ENCODE results near the gene RENBP.
A peak's percentile ranks its signal among the peaks of the same experiment; 100 is the strongest.
"Not testable (repeated sequence)": the region's sequence is repeated elsewhere in the genome, so short reads cannot be mapped to it uniquely, and the experiment has no call there.

RENBP gene

DNA sequence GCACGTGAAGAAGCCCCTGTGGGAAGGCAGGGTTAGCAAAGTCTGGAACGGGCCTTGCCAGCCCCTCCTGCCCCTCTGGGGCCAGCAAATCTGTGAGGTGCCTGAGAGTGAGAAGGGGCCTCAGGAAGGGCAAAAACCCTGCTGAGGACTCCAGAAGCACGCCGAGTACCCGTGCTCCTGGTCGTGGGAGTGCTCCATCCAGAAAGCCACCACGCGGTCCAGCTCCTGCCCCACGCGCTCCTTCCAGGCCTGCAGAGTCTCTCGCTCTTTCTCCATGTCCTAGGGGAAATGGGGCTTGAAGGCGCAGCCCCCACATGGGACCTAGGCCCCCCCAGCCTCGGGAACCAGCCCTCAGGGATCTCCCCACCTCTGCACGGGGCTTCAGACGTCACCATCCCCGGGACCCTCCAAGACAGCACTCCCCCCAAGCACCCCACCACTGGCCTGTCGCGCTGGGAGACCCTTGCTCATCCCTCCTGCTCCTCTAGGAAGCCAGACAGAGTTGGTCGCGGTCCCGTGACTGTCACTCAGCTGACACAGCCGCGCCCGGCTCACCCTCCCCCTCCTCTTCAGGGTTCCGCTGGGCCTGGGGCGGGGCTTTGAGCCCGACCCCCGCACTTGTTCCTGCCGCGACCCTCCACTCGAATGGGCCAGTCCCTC, at the start of gene RENBP:
Gene RENBP, minus strand, starts transcription at position 504 of the 660 bp plus-strand sequence. Its CDS starts 33 bp downstream, at position 471.
- DNase-seq: no peak

DNA sequence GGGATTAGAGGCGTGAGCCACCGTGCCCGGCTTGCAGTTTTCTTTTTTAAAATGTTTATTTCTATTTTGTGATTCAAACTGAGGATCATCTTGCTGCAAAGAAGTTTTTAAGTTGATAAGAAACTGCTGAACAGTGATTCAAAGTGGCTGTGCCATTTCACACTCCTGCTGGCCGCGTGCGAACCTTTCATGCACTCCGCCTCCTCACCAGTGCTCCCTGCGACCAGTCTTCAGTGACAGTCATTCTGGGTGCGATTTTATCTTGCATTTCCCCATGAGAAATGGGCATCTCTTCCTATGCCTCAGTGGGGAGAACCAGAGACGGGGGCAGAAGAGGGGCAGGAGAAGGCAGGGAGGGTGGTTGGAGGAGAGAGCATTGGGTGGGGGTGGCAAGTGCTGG, 49.5 kb upstream of the RENBP start:
- DNase-seq: no peak

DNA sequence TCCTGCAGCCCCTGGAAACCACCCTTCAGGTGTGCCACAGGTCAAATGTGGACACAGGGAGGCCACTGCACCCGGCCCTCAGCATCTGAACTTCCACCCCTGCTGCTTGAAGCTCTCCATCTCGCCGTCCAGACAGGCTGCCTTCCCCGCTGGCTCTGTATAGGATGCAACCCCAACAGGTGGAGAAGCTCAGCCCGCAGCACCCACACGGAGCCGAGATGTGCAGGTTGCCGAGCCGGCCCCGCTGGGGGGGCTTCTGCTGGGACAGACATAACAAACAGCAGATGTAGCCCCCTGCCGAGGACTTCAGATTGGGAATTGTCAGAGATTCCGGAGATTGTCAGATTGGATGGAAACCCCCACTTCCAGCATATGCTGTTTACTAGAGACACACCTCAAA, 48.6 kb upstream of the RENBP start:
- peak; percentile 94 for DNase-seq

DNA sequence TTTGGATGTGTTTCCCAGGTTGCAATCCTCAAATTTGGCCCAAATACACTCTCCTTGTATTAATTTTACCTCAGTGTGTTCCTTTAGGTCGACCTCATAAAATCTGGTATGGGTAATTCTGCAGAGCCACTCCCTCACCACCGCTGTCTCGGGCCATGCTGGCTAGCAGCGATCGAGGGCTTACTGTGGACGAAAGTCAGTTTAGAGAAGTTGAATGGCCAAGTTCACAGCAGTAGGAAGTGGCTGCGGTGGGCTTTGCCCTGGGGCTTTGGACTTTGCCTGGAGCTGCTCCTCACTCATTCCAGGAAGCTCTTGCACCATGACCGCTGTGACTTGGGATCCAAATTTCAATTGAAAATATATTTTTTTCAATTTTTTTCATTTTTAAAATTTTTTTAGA, 47.7 kb upstream of the RENBP start:
- DNase-seq: no peak

DNA sequence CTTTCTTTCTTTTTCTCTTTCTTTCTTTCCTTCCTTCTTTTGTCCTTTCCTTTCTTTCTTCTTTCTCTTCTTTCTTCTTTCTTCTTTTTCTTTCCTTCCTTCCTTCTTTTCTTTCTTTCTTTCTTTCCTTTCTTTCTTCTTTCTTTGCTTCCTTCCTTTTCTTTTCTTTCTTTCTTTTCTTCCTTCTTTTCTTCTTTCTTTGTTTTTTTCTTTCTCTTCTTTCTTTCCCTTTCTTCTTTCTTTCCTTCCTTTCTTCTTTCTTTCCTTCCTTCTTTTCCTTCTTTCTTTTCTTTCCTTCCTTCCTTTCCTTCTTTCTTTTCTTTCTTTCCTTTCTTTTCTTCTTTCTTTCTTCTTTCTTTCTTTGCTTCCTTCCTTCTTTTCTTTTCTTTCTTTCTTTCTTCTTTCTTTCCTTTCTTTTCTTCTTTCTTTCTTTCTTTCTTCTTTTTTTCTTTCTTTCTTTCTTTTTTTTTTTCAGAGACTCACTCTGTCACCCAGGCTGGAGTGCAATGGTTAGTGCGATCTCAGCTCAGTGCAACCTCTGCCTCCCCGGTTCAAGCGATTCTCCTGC, 46.7 kb upstream of the RENBP start:
- DNase-seq: no peak

DNA sequence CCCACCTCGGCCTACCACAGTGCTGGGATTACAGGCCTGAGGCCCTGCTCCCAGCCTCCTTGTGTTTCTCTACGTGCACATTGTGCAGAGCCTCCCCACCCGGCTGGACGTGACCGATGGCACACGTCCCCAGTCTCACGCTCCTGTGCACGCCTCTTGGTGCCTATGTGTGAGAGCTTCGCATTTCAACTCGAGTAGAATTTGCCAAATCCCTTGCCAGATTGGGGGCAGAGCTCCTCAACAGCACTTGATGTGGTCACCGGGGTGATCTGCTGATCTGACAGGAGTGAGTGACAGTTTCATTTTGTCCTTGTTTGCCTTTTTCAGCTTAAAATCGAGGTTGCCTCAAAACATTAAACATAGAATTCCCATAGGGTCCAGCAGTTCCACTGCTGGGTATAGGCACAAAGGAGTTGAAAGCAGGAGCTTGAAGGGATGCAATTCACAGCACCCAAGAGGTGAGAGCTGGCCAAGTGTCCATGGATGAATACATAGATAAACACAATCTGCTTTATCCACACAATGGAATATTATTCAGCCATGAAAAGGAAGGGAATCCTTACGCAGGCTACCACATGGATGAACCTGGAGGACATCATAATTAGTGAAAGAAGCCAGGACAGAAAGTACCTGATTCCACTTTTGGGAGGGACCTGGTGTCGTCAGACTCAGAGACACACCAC, 45.7 kb upstream of the RENBP start:
- no peak for DNase-seq

DNA sequence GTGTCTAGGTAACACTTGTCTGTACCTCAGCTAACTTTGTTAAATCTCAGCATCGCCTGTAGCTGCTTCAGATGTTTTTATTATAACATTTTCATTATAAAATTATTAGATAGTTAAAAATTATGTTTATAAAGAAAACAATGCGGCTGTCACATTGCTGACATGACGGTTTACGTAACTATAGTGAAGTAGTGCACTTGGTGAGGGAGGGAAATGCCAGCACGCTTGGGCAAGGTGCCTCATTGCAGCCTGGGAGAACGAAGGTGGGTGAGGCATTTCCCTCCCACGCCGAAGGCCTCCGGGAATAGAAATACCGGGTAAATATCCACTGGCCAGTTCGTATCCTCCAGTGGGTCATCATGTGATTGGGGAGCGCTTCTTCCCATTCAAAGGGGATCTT, 44.0 kb upstream of the RENBP start:
- DNase-seq: no peak

DNA sequence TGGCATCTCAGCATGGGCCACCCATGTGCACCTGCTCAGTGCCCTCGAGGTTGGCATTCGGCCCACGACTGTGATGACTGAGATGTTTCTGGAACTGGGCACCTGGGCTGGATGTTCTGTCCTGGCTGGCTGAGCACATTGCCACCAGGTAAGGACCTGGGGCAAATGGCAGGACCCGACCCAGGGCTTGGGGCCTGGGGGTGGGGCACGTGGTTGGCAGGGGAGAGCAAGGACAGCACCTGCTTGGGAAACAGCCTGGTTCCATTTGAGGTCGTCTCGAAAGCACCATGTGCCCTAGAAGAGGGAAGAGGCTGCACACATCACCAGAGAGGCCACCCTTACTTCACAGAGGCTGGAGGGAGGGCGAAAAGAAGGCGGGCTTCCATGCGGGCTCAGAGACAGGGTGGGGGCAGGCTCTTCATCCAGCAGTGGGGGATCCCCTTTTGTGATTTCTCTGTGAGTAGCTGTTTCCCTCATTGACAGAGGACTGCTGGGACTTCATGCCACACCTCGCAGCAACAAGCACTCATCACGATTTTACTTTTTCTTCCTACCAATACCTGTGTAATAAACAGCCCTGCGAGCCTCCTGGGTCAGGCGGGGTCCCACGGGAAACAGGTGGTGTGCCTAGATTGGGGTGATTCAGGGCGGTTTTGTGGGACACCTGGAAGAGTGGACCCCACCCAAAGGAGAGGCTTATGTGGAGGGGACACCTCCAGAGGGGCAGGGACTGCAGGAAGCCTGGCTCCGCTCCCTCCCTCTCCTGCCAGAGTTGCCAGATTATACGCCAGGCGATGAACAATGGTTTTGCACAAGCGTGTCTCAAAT, 40.1 kb upstream of the RENBP start:
- DNase-seq: no peak

DNA sequence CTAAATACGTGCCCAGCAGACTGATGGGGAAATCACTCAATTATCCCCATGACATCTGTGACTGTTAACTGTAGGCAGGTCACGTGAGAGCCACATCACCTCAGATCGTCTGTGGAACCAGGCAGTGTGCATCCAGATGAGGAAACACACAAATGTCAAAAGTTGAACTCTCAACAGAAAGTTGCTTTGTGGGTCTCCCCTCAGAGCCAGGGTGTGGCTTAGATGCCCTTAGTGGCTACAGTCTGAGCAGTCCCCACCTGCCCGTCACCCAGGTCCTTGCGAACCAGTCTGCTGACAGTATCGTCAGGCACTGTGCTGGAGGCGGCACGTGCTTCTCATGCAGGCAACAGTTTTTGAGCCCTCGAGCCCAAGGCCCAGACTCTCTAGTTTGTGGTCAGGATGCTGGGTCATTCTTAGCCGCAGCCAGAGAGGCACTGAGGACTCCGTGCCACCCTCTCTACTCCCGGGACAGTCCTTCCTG, 38.9 kb upstream of the RENBP start:
- DNase-seq: no peak

DNA sequence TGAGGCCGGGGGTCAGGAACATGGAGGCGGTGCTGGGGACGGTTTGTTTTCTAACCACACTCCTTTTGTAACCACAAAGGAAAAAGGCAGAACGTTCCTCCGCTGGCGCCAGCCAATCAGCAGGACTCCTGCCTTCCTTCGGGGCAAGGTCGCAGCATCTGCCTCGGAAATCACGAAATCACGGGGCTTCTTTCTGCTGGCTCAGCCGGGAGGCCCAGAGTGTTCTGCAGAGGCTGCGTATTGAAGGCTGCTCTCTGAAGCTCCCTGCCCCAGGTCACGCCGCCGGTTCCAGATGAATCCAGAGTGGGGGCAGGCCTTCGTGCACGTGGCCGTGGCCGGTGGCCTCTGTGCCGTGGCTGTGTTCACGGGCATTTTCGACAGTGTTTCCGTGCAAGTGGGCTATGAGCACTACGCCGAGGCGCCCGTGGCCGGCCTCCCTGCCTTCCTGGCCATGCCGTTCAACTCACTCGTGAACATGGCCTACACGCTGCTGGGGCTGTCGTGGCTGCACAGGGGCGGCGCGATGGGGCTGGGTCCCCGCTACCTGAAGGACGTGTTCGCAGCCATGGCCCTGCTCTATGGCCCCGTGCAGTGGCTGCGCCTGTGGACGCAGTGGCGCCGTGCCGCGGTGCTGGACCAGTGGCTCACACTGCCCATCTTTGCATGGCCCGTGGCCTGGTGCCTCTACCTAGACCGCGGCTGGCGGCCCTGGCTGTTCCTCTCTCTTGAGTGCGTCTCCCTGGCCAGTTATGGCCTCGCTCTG, 37.5 kb upstream of the RENBP start:
- DNase-seq: no peak

DNA sequence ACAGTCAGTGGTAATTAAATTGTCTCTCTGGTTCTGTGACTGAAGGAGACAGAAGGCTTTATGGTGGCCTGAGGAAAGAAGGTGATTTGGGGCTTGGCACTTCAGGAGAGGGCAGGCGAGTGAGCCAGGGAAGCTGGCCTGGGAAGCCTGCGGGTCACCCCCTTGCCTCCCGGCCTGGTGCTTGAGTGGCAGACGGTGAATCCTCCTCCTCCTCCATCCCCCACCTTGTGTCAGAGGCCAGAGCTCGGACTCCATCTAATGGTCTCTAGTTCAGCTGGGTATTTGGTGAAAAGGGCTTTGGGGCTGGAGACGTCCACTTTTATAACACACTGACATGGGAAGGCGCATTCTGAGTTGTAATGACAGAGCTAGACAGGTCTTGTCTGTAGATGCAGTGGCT, 36.8 kb upstream of the RENBP start:
- no peak for DNase-seq

DNA sequence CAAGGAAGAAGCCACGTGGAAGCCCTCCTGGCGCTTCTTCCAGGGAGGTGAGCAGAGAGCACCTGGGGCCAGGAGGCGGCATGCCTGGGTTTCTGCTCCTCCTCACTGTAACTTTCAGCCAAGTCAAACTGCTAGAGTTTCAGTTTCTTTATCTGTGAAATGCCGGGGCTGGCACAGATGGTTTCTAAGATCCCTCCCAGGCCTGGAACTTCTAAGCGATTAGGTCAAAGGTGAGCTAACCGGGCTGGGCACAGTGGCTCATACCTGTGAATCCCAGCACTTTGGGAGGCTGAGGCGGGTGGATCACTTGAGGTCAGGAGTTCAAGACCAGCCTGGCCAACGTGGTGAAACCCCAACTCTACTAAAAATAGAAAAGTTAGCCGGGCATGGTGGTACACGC, 36.0 kb upstream of the RENBP start:
- not testable (repeated sequence) for DNase-seq

DNA sequence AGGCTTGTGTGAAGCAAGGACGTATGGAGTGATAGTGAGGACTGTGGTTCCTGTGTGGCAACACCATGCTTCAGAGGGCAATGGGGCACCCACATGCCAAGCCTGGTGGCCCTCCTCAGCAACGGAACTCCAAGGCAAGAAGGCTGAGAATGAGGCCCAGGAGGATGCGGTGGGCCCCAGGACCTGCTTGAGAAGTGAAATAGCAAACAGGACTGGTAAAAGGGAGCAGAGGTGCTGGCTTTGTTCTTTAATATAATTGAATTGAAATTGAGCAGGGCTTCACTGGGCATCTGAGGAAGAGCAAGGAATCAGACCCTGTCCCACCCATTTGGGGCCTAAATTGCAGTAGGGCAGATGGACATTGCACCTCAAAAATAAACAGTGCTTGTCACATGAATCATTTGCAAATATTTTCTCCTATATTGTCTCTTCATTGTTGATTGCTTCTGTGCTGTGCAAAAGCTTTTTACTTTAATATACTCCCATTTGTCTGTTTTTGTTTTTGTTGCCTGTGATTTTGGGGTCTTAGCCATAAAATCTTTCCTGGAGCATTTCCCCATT, 30.4 kb upstream of the RENBP start:
- no peak for DNase-seq

DNA sequence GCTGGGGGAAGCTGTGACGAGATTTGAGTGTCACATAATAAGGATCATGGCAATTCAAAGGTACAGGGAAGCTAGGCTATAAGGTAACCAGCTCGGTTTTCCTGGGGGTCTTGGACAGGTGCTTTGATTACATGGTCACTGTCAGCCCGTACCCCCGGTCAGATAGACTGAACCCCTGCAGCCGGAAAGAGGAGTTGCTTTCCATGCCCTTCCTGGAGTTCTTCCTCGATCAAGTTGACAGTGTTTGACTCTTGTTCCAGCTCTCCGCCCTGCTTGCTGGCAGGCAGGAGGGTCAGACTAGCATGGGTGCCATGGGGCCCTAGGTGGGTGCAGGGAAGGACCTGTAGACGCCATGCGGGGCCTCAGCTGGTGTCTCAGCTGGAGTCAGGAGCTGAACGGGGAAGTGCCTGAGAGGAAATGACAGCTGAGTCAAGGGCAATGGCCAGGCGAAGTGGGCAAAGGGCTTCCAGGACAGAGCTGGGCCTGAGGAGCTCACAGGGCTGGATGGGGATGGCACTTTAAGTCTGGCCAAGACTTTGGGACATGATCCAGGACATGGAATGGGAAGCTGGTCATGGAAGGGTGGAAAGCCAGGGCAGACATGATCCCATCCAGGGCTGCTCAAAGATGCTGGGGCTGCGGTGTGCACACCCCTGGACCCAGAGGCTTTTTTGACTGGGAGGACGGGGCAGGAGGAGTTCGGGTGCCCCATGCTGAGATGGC, 29.7 kb upstream of the RENBP start:
- no peak for DNase-seq

DNA sequence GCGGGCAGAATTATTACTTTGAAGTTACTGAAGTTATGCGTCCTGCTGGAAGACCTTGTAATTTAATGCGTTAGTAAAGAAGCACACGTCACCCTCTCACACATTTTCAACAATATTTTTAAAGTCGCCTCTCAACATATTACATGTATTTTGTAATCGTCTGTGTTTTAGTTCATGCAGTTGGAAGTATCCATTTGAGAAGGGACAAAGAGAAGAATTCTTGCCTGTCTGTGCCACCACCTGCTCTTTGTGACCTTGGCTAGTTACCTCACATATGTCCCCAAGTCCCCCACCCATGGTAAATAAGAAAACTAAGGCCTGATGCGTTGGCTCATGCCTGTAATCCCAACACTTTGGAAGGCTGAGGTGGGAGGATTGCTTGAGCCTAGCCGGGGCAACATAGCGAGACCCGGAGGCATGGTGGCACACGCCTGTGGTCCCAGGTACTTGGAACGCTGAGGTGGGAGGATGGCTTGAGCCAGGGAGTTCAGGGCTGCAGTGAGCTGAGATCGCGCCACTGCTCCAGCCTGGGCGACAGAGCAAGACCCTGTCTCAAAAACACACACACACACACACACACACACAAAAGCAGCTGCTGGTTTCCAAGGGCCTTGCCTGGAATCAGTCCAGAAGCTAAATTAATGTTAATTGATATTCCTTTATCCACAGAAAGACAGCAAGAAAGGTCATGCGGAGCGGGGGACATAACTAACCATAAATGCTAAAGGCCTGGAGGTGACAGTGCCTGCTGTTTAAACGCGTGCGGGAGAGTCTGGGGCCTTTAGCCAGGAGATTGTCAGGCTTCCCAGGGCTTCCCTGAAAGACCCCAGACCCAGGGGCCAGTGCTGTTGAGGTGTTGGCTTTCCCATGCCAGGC, 28.9 kb upstream of the RENBP start:
- DNase-seq: peak; percentile 45

DNA sequence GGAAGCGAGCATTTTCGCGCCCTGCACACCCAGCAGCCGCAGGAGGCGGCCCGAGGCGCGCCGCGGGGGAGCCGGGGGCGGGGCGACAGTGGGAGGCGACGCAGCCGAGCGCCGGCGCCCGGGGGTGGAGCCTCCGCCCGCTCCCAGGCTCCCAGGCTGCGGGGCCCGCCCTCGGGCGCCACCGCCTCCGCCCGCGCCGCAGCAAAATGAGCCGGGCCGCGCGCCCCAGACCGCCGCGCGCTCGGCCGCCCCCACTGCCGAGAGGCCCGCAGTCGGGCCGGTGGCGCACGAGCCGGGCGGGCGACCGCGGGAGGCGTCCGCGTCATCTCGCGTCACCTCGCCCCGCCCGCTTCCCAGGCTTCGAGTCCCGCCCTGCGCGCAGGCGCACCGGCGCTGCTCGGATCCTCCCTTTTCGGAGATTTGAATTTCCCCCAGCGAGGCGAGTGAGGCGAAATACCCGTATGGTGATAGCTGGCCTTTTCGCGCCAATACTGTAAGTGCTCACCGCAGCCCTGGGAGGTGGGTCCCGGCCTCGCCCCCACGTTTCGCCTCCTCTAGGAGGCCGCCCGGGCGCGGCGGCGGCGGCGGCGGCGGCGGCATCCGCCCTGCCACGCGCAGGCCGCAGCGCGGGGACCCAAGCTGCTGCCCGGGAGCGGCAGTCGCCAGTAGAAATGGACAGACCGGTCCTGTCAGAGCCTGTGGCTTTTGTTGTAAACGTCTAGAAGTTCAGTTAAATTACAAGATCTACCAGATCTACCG, 28.1 kb upstream of the RENBP start, which contains the start of gene TMEM187:
Gene TMEM187, plus strand, starts transcription at position 387 of the 759 bp plus-strand sequence. CDS start 9,309 bp downstream, outside the sequence.
- peak; percentile 88 for DNase-seq

DNA sequence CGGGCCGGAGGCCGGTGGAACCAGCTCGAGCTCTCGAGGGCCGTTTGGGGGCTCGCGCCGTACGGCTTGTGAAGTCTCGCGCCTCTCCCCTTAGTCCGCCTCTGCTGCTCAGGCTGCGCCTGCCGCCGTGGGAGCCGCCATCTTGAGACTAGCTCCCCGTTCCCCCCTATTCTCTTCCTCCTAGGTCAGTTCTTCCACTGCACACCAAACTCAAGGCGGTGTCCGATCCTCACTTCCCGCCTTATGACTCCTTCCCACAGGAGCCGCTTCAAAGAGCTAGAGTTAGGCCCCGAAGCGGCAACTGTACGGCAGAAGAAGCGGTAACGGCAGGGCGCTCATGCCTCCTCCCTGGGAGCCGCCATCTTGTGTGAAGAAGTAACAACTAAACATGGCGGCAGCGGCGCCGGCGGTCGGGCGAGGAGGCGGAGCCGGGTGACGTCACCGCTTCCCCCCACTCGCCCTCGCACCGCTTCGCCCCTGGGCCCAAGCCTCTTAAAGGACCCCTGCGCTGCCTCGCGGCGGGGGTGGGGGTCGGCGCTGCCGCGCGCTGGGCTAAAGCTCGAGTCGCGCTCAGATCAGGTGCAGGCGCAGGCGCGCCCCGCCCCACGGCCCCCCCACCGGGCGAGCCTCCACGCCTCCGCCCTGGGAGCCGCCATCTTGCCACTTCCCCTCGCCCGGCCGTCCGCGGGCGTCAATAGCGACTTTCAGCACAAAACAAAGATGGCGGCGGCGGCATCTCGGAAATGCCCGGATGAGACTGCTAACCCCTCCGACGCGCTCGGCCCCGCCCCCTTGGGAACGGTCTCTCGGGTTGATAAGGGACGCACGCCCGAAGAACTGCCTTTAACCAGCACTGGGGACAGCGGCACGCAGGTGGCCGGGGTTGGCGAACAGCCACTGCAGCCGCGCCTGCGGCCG, 27.3 kb upstream of the RENBP start, which contains the start of gene HCFC1:
Gene HCFC1, minus strand, starts transcription at position 369 of the 918 bp plus-strand sequence. CDS start 978 bp downstream, outside the sequence.
- DNase-seq: peak; percentile 90

DNA sequence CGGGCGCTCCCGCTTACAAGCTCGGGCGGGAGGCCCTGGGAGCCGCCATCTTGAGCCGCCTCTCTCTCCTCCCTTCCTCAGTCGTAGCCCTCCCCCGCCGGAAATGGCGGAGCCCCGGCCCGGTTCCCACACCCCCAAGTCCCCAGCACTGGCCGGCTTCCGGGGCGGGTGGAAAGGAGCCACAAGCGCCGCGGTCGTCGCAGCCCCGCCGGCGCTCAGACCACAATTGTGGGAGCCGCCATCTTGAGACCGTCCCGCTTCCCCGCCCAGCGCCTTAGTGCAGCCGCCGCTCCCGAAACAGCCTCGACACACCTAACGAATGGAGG, 26.6 kb upstream of the RENBP start:
- DNase-seq: peak; percentile 67
